GM19395 (cell line): ENCODE measurements around the gene CFB.
"Not testable (repeated sequence)": the region's sequence is repeated elsewhere in the genome, so short reads cannot be mapped to it uniquely, and the experiment has no call there.

ENCODE experiments used
- ATAC-seq: cut with Tn5 transposase; IDR thresholded peaks from one replicate; pipeline ENCODE4 v1.9.1; 2021; ENCODE audit warnings: mild to moderate bottlenecking, moderate library complexity; ENCODE audit not compliant: unreplicated experiment

The CFB gene

DNA sequence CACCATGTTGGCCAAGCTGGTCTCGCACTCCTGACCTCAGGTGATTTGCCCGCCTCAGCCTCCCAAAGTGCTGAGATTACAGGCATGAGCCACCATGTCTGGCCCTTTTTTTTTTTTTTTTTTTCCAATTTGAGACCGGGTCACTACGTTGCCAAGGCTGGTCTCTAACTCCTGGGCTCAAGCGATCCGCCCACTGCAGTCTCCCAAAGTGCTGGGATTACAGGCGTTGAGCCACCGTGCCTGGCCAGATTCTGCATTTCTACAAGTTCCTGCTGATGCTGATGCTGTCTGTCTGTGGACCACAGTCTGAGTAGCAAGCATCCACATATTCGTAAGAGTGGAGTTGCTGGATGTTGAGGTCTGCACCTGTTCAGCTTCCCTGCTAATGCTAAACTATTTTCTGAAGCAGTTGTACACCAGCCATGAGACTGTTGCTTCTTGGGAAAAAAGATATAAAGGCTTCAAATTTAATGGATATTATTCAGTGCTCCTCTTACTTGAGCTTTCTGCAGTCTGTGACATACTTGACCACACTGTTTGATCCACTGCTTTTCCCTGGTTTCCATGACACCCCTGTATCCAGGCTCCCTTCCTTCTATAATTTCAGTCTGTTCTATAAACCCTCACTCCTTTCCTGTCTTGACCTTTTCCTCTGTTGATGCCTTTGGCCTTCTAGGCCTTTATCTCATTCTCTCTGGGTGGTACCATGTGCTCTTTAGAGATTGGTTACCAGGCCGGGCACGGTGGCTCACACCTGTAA is 33.9 kb upstream of the CFB start:
- ATAC-seq: no peak

DNA sequence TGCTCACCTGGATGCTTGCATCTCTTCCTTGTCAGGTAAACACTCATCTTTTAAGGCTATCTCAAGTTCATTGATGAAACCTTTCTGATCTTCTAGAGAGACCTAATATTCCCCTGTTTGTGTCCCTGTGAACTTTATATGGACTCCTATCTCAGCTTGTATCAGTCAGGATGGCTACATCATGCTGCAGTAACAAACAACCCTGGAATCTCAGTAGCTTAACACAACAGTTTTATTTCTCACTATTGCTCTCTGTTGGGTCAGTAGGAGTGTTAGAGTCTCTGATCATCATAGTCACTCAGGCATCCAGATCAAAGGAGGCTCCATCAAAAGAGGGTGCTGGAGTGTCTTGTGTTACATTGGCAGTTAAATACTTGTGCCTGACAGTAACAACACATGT is 30.5 kb upstream of the CFB start:
- ATAC-seq: no peak

DNA sequence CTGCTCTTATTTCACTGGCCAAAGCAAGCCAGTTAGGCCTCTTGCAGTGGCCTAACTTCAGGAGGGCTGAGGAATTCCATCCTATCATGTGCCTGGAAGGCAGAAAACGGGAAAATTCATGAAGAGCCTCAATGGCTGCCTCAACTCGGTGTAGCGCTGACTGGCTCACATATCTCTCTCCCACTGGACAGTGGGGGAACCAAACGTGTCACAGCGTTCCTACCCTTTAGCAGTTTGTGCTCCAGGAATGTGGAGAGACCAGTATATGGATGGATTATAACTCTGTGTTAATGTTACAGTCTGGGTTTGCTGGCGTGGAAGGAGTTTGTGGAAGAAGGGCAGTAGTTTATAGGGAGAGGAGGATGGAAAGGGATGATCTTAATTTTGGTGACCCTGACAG is 30.1 kb upstream of the CFB start:
- ATAC-seq: no peak

DNA sequence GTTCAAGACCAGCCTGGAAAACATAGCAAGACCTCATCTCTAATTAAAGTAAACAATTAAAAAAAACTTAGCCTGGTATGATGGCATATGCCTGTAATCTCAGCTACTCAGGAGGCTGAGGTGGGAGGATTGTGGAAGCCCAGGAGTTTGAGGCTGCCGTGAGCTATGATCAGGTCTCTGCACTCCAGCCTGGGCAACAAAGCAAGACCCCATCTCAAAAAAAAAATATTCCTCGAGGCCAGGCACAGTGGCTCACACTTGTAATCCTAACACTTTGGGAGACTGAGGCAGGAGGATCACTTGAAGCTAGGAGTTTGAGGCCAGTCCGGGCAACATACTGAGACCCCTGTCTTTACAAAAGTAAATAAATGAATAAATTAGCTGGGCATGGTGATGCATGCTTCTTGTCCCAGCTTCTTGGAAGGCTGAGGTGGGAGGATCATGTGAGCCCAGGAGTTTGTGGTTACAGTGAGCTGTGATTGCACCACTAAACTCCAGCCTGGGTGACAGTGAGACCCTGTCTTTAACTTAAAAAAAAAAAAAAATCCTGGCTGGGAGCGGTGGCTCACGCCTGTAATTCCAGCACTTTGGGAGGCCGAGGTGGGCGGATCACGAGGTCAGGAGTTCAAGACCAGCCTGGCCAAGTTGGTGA is 27.7 kb upstream of the CFB start:
- no peak for ATAC-seq

DNA sequence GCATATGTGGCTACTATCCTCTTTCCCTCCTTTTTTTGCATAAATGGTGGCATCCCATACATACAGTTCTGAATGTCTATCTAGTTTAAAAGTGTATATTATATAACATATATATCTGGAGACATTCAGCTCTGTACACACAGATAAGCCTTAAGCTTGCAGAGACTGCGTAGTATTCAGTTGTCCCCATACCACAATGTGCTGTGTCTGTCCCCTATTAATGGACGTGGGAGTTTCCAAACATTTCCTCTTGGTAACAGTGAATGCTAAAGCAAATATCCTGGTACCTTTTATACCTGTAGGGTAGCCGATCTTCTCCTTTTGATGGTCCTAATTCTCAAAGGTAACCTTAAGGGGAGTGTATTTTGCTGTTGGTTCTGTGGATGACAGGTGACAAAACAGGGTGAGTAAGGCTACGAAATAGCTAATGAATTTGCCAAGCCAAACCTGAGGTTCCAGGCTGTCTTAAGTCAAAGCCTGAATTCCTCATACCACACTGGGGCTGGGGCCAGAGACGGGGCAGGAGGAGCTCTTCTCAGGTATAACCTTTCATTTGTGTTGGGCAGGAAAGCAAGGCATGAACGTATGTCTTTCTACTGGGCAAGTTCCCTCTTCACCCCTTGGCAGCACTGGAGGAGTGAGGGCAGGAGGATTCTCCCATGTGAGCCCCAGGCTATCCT is 26.1 kb upstream of the CFB start:
- ATAC-seq: no peak

DNA sequence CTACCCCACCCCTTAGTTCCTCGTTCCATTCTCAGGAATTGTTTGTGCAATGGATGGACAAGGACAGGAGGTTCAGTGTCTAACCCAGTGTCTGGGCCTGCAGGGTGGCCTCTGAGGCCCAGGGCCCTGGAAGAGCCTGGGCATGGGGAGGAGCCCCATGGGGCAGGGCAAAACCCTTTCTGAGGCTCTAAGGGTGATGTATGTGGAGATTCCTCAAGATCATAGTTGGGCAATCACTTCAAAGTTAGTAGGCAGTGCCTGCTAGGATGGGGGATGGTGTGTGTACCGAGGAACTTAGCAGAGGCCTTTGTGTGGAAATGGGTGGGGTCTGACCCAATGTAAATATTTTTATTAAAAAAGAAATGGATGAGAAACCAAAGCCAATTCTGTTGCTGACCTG is 25.1 kb upstream of the CFB start:
- no peak for ATAC-seq

DNA sequence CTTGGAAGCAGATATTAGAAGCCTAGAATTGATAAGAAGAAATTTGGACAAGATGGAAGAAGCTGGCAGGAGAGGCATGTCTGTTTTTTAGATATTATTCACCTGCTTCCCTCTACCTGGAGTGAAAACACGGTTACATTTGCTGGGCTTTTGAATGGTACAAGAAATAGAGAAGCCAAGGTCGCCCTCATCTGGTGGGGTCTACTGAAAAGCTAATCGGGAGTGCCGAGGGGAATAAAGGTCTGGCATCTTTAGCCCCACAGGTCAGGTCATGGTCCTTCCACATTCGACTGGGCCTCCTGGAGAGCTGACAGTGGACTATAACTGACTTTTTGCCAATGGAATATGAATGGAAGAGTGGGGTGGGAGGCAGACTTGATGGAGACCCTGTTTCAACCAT is 23.0 kb upstream of the CFB start:
- ATAC-seq: no peak

DNA sequence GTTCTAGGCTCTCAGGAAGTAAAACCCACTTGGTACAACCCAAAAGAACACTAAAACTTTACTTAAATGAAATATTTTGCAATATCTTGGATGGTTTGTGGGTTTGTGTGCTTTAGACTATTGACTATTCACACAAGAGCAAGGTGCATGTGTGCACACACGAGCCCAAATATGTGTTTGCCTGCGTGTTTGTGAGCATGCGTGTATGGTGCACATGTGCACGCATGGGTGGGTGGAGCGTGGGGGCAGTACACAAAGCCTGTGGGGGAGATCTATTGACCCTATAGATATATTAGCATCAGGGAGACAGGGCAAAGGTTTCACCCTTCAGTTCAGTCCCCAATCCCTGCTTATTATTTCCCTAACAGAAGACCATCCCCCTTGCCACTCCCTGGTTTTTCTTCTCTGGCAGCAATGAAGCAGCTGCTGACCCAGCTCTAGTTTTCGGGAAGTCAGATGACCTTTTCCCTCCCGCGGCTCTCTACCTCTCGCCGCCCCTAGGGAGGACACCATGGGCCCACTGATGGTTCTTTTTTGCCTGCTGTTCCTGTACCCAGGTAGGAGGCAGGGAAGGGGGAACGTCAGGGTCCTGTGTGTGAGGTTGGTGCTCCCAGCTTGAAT is 18.5 kb upstream of the CFB start, which contains the start of gene C2:
TSS of gene C2 (plus strand) at position 476 of the 621 bp plus-strand sequence. CDS start at position 512, 36 bp downstream.
- ATAC-seq: no peak

DNA sequence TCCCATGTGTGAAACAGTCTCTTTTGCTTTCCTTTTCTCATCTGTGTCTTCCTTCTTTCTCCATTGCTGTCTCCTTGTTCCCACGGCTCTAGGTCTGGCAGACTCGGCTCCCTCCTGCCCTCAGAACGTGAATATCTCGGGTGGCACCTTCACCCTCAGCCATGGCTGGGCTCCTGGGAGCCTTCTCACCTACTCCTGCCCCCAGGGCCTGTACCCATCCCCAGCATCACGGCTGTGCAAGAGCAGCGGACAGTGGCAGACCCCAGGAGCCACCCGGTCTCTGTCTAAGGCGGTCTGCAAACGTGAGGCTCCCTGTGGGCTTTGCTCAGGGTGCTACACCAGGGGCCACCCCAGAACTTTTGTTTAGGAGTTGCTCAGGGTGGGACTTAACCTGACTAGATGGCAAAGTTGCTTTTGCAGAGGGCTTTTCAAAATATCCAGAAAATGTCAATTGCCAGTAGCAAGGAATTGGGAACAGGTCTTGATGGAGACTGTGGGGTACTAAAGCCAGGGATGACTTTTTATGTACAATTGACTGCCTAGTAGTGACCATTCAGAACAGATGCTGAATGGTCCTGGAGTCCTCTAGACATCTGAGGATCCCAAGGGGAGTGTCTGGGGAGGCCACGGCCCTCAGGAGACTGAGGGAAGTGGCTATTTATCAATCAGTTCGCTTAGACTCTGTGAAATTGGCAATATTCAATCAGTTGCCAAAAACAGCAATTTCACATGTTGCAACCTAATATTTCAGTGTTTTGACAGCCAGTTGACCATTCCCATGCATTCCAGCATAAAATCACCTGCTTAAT is 17.8 kb upstream of the CFB start:
- ATAC-seq: no peak

DNA sequence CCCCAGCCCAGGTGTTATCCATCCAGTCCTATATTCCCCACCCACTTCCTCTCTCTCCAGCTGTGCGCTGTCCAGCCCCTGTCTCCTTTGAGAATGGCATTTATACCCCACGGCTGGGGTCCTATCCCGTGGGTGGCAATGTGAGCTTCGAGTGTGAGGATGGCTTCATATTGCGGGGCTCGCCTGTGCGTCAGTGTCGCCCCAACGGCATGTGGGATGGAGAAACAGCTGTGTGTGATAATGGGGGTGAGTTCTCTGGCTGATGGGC is 17.3 kb upstream of the CFB start:
- no peak for ATAC-seq

DNA sequence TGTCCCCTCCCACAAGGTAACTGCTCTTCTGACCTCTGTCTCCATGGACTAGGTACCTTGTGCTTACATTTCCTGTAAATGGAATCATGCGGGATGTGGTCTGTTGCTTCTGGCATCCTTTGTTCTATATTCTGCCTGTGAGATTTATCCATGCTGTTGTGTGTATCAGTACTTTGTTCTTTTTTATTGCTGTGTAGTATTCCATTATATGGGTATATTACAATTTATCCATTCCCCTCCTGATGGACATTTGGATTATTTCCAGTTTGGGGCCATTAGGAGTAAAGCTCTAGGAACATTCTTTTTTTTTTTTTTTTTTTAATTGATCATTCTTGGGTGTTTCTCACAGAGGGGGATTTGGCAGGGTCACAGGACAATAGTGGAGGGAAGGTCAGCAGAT is 14.9 kb upstream of the CFB start:
- no peak for ATAC-seq

DNA sequence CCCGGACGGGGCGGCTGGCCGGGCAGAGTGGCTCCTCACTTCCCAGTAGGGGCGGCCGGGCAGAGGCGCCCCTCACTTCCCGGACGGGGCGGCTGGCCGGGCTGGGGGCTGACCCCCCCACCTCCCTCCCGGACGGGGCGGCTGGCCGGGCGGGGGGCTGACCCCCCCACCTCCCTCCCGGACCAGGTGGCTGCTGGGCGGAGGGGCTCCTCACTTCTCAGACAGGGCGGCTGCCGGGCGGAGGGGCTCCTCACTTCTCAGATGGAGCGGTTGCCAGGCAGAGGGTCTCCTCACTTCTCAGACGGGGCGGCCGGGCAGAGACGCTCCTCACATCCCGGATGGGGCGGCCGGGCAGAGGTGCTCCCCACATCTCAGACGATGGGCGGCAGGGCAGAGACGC is 13.8 kb upstream of the CFB start:
- ATAC-seq: not testable (repeated sequence)

DNA sequence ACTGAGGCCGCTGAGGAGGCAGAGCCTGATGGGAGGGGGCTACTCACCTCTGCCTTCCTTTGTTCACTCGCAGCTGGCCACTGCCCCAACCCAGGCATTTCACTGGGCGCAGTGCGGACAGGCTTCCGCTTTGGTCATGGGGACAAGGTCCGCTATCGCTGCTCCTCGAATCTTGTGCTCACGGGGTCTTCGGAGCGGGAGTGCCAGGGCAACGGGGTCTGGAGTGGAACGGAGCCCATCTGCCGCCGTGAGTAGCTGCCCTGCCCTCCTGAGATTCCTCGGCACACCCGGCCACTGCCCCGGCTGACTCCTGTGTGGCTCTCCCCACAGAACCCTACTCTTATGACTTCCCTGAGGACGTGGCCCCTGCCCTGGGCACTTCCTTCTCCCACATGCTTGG is 12.4 kb upstream of the CFB start:
- ATAC-seq: no peak

DNA sequence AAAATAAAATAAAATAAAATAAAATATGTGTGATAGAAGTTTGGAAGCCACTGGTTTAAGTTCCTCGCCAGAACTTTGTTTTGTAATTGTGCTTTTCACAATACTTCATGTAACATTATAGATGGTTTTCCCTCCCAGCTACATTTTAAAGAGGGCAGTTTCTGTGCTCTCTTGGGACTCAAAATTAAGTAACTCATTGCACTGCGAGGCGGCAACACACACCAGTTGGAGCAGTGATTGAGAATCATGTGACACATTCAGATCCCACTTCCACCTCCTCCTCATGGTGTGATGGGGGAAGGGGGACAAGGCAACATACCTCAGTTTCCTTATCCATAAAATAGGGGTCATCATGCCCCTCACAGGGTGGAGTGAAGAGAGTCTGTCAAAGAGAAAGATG is 10.9 kb upstream of the CFB start:
- ATAC-seq: no peak

DNA sequence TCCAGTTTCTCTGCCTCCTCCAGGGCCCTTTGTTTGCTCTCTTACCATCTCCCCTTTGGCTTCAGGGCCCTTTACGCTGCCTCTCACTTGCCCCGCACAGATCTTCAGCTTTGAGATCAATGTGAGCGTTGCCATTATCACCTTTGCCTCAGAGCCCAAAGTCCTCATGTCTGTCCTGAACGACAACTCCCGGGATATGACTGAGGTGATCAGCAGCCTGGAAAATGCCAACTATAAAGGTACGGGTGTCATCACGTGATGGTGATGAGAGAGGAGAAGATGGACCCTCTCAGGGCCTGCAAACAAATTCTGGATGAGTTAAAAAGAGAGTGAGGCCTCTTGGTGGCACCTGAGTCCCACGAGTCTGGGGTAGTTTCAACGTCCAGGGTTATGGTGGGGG is 10.1 kb upstream of the CFB start:
- ATAC-seq: no peak

DNA sequence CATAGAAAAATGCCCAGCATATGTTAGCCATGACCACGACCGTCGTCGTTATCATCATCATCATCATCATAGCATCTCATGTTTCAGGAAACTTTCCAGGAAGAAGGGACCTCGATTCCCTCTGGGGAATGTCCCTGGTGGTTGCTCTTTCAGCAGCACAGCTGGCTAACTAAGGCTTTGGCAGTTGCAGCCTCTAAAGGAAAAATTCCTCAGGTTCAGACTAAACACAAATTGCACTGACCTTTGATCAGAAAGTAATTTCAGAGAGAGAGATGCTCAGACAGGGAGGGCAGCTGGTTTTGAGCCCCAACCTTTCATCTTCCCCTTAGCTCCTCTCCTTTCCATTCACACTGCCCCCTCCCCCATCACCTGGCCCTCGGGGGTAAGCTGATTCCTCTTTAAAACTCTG is 5.6 kb upstream of the CFB start:
- no peak for ATAC-seq

DNA sequence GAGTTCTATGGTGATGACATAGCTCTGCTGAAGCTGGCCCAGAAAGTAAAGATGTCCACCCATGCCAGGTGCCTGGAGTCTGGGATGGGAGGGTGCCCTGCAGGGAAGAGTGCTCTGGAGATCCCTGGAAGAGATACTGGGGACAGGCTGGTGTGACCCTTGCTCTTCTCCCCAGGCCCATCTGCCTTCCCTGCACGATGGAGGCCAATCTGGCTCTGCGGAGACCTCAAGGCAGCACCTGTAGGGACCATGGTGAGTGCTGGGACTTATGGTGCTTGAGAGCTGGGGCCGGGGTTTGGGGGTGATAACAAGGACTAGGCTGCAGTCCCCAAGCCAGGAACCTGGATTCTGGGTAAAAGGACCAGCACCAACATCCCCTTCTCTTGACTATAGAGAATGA is 2.2 kb upstream of the CFB start:
- no peak for ATAC-seq

DNA sequence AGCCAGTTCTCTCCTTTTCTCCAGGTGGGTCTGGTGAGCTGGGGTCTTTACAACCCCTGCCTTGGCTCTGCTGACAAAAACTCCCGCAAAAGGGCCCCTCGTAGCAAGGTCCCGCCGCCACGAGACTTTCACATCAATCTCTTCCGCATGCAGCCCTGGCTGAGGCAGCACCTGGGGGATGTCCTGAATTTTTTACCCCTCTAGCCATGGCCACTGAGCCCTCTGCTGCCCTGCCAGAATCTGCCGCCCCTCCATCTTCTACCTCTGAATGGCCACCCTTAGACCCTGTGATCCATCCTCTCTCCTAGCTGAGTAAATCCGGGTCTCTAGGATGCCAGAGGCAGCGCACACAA is 765 bp upstream of the CFB start:
- ATAC-seq: no peak

DNA sequence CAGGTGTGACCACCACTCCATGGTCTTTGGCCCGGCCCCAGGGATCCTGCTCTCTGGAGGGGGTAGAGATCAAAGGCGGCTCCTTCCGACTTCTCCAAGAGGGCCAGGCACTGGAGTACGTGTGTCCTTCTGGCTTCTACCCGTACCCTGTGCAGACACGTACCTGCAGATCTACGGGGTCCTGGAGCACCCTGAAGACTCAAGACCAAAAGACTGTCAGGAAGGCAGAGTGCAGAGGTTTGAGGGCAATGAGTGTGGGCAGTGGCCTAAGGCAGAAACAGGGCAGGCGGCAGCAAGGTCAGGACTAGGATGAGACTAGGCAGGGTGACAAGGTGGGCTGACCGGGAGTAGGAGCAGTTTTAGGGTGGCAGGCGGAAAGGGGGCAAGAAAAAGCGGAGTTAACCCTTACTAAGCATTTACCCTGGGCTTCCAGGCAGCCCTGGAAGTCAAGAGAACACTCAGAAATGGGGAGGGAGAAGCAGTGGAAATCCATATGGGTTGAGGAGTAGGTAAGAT is 533 bp downstream of the CFB start:
- ATAC-seq: no peak

DNA sequence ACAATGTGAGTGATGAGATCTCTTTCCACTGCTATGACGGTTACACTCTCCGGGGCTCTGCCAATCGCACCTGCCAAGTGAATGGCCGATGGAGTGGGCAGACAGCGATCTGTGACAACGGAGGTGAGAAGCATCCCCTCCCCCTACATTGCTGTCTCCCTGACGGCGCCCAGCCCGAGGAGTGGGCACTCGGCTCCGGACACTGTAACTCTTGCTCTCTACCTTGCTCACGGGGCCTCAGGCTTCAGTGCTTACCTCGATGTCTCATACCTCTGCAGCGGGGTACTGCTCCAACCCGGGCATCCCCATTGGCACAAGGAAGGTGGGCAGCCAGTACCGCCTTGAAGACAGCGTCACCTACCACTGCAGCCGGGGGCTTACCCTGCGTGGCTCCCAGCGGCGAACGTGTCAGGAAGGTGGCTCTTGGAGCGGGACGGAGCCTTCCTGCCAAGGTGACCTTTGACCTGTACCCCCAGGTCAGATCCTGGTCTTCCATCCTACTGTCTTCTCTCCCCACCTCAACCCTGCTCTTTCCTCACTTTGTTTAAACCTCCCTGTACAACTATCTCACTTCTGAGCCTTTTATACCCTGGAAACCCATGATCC is 1.3 kb downstream of the CFB start:
- no peak for ATAC-seq

DNA sequence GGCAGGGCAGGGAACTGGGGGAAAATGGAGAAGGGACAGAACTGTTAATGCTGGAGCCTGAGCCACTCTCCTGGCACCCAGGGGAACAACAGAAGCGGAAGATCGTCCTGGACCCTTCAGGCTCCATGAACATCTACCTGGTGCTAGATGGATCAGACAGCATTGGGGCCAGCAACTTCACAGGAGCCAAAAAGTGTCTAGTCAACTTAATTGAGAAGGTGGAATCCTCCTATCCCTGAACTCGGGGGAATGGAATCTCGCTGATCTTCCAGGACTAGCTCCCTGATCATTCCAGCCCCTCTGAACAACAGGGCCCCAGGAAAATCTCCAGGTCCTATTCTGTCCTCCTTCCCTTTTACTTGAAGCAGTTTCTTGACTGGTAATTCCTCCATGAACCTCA is 2.0 kb downstream of the CFB start:
- ATAC-seq: no peak
